ENCODE results near the gene ANKLE2. TPM values are rescaled to one million over a fixed set of nuclear protein-coding genes. Genes with fewer than 3 reads are reported as not detected.

The ANKLE2 gene
- total and polyA plus RNA-seq, 2 of the 8 experiments (the other 6 are each of a cell fraction or from before 2014, with no cell fraction given), result 41.0 to 64.9 TPM

- TF ChIP-seq, protein P1, sequence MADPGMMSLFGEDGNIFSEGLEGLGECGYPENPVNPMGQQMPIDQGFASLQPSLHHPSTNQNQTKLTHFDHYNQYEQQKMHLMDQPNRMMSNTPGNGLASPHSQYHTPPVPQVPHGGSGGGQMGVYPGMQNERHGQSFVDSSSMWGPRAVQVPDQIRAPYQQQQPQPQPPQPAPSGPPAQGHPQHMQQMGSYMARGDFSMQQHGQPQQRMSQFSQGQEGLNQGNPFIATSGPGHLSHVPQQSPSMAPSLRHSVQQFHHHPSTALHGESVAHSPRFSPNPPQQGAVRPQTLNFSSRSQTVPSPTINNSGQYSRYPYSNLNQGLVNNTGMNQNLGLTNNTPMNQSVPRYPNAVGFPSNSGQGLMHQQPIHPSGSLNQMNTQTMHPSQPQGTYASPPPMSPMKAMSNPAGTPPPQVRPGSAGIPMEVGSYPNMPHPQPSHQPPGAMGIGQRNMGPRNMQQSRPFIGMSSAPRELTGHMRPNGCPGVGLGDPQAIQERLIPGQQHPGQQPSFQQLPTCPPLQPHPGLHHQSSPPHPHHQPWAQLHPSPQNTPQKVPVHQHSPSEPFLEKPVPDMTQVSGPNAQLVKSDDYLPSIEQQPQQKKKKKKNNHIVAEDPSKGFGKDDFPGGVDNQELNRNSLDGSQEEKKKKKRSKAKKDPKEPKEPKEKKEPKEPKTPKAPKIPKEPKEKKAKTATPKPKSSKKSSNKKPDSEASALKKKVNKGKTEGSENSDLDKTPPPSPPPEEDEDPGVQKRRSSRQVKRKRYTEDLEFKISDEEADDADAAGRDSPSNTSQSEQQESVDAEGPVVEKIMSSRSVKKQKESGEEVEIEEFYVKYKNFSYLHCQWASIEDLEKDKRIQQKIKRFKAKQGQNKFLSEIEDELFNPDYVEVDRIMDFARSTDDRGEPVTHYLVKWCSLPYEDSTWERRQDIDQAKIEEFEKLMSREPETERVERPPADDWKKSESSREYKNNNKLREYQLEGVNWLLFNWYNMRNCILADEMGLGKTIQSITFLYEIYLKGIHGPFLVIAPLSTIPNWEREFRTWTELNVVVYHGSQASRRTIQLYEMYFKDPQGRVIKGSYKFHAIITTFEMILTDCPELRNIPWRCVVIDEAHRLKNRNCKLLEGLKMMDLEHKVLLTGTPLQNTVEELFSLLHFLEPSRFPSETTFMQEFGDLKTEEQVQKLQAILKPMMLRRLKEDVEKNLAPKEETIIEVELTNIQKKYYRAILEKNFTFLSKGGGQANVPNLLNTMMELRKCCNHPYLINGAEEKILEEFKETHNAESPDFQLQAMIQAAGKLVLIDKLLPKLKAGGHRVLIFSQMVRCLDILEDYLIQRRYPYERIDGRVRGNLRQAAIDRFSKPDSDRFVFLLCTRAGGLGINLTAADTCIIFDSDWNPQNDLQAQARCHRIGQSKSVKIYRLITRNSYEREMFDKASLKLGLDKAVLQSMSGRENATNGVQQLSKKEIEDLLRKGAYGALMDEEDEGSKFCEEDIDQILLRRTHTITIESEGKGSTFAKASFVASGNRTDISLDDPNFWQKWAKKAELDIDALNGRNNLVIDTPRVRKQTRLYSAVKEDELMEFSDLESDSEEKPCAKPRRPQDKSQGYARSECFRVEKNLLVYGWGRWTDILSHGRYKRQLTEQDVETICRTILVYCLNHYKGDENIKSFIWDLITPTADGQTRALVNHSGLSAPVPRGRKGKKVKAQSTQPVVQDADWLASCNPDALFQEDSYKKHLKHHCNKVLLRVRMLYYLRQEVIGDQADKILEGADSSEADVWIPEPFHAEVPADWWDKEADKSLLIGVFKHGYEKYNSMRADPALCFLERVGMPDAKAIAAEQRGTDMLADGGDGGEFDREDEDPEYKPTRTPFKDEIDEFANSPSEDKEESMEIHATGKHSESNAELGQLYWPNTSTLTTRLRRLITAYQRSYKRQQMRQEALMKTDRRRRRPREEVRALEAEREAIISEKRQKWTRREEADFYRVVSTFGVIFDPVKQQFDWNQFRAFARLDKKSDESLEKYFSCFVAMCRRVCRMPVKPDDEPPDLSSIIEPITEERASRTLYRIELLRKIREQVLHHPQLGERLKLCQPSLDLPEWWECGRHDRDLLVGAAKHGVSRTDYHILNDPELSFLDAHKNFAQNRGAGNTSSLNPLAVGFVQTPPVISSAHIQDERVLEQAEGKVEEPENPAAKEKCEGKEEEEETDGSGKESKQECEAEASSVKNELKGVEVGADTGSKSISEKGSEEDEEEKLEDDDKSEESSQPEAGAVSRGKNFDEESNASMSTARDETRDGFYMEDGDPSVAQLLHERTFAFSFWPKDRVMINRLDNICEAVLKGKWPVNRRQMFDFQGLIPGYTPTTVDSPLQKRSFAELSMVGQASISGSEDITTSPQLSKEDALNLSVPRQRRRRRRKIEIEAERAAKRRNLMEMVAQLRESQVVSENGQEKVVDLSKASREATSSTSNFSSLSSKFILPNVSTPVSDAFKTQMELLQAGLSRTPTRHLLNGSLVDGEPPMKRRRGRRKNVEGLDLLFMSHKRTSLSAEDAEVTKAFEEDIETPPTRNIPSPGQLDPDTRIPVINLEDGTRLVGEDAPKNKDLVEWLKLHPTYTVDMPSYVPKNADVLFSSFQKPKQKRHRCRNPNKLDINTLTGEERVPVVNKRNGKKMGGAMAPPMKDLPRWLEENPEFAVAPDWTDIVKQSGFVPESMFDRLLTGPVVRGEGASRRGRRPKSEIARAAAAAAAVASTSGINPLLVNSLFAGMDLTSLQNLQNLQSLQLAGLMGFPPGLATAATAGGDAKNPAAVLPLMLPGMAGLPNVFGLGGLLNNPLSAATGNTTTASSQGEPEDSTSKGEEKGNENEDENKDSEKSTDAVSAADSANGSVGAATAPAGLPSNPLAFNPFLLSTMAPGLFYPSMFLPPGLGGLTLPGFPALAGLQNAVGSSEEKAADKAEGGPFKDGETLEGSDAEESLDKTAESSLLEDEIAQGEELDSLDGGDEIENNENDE (IDR thresholded peaks at IDR 0.05; ENCODE audit: insufficient replicate concordance, low read length), result no peak
- no peak for TF ChIP-seq BCL11A (IDR thresholded peaks at IDR 0.05; ENCODE audit: low read depth in 2 of 2, low read length in 2 of 2)
These were observed 43.0 kb downstream of the ANKLE2 start (continued) for GRCh38 chr12:132718644-132719043.

Measured in H1 (cell line).